ENCODE measurements around the gene PTGER4.

GRCh38 chr5:40685976-40686486, 6.3 kb downstream of the PTGER4 start:
- TF ChIP-seq CTCF (IDR thresholded peaks at IDR 0.05; ENCODE audit: low read length) = no peak
- no peak for TF ChIP-seq EZH2 (optimal IDR thresholded peaks at IDR 0.05; ENCODE audit: low read depth, low read length)

All from MM.1S (cell line).